ENCODE measurements around the gene SH3RF2.
A peak's percentile ranks its signal among the peaks of the same experiment; 100 is the strongest.
"Not testable (repeated sequence)": the region's sequence is repeated elsewhere in the genome, so short reads cannot be mapped to it uniquely, and the experiment has no call there.

SH3RF2 gene

DNA sequence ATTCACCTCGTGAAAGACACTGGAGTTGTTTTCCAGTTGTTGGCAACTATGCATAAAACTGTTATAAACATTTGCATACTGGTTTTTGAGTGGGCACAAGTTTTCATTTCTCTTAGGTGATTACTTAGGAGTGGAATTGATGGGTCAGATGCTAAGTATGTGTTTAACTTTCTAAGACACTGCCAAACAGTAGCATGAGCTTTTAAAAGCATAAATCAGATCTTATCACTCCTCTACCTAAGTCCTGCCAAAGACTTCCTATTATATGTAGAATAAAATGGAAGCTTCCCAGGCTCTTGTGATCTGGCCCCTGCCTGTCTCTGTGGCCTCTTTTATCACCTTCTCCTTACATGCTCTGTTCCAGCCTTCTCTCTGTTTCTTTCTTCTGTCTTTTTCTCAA is 72.6 kb downstream of the SH3RF2 start:
- no peak for DNase-seq

DNA sequence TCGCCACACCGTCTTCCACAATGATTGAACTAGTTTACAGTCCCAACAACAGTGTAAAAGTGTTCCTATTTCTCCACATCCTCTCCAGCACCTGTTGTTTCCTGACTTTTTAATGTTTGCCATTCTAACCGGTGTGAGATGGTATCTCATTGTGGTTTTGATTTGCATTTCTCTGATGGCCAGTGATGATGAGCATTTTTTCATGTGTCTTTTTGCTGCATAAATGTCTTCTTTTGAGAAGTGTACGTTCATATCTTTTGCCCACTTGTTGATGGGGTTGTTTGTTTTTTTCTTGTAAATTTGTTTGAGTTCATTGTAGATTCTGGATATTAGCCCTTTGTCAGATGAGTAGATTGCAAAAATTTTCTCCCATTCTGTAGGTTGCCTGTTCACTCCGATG is 74.1 kb downstream of the SH3RF2 start:
- DNase-seq: not testable (repeated sequence)

DNA sequence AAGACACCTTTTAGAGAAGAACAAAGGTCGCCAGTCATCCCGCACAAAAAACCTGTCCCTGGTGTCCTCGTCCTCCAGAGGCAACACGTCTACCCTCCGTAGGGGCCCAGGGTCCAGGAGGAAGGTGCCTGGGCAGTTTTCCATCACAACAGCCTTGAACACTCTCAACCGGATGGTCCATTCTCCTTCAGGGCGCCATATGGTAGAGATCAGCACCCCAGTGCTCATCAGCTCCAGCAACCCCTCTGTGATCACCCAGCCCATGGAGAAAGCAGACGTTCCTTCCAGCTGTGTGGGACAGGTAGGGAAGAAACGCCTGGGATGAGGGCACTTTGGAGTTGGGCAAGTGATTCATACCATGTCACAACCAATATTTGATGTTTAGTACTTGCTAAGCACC is 77.4 kb downstream of the SH3RF2 start:
- DNase-seq: no peak

DNA sequence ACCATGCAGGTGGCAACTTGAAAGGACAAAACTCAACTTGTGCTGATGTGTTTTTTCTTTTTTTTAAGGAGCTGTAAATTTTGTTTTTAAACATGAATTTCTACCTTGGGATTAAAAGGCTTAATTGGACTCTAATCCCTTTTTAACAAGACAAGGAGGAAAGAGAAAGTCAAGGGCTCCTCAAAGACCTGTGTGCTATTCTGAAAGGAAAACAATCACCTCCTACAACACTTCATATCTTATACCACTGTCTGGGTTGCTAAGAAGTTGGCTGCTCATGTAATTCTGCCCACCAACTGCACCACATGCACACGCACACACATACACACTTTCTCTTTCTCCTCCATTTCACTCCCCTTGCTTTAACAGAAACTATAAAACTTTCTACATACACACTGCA is 78.6 kb downstream of the SH3RF2 start:
- DNase-seq: no peak

DNA sequence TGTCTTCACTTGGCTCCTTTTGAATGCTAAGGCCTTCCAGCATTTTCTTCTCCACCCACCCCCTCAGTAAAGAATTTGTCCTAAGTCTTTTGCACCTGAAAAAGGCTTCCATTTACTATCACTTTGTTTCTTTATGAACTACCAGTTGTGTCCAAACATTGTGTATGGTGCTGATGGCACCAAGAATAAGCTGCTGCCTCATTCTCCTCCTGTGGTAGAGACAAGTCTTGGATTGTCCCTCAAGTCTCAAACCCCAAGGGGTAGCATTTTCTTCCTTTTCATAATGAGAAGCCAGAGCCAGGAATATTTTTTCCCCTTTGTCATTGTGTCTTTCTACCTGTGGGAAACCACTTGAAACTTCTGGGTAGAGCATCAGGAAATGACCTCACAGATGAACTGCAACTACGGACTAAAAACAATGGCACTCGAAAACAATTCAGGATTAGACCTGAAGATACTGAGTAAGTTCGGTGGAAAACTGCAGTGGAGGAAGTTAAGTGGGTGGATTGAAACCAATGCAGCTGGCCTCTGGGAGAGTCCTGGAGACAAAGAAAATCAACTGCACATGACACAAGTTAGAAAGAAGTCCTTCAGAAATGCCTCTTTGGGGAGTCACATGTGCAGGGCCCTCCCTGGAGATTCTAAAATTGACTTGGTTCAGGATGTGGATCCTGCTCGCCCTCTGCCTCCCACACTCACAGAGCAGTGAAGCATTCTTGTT is 80.5 kb downstream of the SH3RF2 start:
- DNase-seq: no peak

DNA sequence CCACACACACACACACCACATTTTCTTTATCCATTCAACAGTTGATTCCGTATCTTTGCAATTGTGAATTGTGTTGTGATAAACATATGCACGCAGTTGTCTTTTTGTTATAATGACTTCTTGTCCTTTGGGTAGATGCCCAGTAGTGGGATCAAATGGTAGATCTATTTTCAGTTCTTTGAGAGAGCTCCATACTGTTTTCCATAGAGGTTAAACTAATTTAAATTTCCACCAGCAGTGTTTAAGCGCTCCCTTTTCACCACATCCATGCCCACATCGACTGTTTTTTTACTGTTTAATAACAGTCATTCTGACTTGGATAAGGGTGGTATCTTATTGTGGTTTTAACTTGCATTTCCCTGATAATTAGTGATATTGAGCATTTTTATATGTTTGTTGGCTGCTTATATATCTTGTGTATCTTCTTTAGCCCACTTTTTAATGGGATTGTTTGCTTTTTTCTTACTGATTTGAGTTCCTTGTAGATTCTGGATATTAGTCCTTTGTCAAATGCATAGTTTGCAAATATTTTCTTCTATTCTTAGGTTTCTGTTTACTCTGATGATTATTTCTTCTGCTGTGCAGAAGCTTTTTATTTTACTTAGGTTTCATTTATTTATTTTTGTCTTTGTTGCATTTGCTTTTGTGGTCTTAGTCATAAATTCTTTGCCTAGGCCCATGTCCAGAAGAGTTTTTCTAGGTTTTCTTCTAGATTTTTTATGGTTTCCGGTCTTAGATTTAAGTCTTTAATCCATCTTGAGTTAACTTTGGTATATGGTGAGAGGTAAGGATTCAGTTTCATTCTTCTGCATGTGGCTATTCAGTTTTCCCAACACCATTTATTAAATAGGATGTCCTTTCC is 82.4 kb downstream of the SH3RF2 start:
- DNase-seq: no peak

DNA sequence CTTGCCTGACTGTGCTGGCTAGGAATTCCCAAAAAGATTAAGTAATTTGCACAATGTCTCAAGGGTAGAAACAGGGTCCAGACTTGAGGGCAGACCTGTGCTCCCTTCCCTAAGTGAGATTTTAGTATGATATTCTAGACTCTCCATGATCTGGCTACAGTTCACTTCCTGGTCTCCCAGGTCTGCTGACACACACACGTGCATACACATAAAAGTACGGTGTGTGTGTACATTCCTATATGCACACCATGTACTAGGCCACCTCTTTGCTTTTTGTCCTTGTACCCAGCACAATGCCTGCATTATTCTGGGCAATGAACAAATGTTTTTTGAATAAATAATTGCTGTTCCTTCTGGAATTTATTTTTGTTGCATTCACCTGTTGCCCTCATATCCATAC is 83.7 kb downstream of the SH3RF2 start:
- DNase-seq: no peak

DNA sequence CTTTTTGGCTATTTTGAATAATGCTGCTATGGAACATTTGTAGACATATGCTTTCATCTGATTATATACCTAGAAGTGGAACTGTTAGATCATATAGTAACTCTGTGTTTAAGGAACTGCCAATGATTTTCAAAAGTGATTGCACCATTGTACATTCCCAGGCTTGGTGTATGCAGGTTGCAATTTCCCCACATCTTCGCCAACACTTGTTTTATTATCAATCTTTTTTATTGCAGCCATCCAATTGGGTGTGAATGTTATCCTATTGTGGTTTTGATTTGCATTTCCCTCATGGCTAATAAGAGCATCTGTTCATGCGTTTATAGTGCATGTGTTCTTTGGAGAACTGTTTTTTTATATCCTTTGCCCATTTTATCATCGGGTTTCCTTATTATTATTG is 87.7 kb downstream of the SH3RF2 start:
- DNase-seq: no peak

DNA sequence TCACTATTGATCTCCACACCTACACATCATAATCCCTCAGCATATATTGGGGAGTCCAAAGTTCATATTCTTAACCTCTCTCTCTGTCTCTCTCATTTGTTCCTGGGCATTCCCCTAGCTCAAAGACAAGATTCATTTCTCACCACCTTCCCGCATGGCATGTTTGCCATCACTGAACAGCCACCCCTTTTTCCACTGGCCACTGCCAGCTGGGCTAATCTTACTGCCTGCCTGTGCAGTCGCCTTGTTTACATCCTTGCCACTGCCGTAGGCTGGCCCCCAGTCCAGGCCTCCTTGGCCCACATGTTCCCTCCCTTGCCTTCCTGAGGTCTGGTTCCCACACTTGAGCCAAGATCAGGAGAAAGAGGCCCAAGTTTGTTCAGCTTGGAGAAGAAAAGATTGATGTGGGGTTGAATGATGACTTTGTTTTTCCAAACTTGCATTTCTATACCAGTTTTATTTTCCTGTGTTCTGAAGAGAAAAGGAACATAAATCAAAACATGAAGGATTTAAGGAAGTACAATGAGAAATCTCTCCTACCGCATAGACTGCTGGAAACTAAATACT is 88.8 kb downstream of the SH3RF2 start:
- no peak for DNase-seq

DNA sequence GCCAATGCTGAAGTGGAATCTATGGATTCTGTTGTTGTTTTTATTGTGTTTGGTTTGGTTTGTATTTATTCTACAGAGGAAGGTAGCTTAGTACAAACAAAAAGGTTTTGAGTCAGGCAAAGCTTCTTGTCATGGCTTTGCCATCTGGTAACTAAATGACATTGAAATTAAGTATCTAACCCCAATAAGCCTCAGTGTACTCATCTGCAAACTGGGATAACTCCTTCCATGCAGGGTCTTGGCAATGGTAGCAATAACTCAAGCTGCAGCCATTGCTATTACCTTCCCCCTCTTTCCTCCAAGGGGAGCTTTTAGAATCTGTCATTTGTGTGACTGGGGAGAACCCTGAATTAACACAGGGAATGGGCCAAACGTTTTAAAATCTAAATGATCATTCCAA is 89.3 kb downstream of the SH3RF2 start:
- DNase-seq: no peak

DNA sequence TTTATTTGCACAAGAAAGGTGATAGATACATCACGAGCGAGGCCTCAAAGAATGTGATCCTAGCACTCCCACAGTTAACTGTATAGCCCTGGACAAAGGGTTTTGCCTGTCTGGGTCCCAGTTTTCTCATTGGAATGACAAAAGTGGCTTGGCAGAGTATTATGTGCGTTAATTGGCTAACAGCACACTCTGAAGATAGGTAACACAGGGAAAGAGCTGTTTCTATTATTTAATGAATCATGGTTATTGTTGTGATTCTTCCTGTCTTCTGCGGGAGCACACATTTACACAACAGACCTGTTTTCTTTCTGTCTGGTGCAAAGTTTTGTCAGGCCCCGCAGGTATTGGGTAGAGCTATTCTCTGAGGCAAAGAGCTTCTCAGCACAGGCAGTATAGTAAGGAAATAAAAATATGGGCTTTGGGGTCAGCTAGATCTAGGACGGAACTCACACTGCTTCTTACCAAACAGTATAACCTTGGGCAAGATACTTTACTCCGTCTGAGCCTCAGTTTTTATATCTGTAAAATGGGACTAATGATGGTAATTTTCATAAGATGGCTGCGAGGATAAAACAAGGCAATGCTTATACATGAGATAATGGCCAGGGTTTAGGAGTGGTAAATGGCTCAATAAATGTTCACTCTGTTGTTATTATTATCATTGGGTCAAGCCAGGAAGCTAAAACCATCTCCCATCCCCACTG is 90.1 kb downstream of the SH3RF2 start:
- DNase-seq: no peak

DNA sequence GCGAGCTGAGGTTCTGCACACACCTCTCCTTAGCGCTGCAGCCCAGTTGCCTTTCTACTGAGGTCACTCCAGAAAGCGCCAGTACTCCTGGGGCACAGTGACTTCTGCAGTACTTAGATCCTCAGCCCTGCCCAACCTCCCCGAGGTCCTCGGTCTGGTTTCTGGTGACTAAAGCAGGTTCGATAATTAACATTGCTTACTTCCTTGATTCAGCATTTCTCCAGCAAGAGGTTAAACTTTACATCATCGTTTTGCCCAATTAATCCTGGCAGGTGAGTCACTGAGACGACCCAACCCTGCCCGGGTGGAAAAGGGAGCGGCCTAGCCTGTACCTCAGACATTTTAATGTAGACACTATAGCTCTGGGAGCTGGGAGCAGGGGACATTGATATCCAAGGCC is 91.4 kb downstream of the SH3RF2 start:
- no peak for DNase-seq

DNA sequence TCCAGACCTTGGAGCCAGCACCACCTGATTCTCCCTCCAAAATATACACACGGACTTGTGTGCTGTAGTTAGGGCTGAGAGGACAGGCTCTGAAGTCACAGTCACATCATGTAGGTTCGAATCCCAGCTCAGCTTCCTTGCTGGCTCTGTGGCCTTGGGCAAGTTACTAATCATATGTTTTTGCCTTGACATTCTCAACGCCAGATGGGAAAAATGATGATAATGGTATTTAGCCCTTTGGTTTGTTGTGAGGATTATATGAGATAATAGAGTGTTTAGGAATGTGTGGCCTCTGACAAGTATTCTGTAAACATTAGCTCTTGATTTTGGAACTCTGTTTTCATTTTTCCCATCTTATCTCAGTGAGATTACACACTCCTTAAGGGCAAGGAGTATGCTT is 96.5 kb downstream of the SH3RF2 start:
- no peak for DNase-seq

DNA sequence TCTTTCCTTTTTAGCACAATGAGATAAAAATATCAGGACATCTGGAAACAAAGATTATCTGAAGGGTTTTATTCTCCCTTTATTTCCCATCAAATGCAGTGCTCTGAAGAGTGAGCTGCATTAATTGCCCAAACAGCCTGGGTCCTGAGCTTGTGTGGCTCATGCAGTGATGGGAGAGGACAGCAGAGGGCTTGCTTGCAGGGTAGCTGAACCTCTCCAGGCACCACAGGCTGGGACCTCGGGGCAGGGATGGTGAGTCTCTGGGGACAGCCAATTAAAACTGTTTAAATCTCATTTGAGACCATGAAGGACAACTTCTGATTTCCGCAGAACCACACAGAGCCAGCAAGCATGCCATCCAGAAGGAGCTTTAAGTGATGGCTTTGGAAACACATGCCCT is 97.7 kb downstream of the SH3RF2 start:
- no peak for DNase-seq

DNA sequence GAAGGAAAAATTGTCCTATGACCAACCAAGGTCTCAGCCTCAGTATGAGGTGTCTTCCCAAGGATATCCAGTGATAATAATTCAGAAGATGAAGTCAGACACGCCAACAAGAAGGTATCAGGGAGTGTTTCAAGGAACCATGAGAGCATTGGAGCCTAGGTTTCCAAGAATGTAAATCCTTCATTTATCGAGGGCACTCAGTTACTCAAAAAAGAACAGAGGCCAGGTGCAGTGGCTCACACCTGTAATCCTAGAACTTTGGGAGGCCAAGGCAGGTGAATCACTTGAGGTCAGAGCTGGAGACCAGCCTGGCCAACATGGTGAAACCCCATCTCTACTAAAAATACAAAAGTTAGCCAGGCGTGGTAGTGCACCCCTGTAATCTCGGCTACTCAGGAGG is 98.2 kb downstream of the SH3RF2 start:
- no peak for DNase-seq

DNA sequence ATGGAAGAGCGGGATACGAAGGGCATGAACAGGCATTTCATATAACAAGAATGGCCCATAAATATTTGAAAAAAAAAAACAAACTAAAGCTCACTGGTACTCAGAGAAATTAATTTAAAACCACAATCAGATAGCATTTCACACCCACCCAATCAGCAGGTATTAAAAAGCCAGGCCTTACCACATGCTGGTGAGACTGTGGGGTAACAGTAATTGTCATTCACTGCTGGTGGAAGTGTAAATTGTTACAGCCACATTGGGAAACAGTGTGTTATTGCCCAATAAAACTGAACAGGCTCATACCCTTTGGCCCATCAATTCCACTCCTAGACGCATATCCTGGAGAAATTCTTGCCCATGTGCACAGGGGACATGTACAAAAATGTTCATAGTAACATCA is 103.0 kb downstream of the SH3RF2 start:
- no peak for DNase-seq

DNA sequence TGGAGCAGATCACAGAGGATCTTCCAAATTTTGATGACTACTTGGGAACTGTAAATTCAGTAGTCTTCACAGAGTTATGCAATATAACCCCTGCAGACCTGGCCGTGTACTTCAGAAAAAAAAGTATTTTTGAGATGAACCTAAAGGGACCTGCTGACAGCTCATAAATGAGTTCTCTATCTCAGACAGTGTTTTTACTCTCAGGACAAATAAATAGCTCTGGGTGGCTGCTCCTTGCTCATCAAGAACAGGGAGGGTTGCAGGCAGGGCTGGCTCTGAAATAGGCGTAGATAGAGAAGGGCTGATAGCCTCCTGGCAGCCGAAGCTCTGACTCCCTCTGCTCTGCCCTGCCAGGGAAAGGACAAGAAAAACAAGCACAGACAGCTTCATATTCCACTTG is 104.1 kb downstream of the SH3RF2 start:
- no peak for DNase-seq

DNA sequence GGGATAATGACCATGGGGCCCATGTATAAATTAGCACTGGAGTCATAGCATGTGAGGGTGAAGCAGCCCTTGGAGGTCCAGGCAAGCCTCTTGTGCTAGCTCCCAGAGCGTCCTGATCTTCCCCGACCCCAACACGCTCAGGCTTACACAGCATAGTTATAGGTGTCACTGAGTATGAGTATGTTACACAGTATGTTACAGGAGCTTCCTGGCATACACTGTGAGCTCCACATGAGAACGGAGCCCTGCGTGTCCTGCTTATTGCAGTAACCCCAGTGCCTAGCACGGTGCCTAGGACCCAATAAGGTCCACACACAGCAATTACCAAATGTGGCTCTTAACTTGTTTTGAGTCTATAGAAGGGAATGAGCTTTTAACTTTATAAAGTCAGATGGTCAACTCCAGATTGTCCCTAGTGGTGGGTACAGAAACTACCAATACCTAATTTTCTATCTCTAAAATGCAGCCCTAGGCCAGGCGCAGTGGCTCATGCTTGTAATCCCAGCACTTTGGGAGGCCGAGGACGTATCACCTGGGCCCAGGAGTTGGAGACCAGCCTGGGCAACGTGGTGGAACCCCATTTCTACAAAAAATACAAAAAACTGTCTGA is 104.9 kb downstream of the SH3RF2 start:
- no peak for DNase-seq

DNA sequence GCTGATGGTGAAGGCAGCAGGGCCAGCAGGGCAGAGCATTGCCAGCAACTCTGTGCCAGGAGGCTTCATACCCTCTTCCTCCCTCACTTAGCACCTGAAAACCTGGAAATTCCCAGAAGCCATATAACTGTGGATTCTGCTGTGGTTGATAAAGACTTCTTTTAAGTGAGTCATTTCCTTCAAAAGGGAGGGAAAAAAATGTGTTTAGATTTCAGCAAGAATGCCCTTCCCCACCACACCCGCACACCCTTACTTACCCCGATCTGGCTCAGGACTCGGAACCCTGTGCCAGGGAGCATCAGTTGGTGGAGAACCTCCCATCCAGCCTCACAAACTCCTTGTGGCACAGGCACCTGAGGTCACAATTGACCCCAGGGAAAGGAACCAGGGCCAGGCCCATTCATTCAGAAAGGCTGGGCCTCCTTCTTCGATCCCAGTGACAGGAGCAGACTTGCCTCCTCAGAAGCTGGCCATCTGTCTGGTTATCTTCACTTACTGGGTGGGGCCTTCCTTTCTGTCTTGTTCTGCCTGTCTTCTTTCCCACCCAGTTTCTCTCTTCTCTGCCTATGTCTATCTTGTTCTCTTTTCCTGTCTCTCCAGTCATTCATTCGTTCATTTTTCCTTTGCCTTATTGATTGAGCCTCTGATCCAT is 106.4 kb downstream of the SH3RF2 start:
- no peak for DNase-seq

DNA sequence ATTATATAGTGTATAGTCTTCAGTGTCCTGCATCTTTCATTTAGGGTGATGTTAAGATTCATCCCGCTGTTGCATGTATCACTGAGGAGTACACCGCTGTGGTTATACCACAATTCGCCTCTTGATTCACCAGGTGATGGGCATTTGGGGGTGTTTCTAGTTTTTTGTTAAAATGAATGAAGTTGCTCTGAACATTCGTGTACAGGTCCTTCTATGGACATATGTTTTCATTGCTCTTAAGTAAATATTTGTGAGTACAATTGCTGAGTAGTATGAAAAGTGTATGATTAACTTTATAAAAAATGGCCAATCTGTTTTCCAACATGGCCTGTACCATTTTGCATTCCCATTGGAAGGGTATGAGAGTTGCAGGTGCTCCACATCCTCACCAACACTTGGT is 107.3 kb downstream of the SH3RF2 start:
- no peak for DNase-seq

DNA sequence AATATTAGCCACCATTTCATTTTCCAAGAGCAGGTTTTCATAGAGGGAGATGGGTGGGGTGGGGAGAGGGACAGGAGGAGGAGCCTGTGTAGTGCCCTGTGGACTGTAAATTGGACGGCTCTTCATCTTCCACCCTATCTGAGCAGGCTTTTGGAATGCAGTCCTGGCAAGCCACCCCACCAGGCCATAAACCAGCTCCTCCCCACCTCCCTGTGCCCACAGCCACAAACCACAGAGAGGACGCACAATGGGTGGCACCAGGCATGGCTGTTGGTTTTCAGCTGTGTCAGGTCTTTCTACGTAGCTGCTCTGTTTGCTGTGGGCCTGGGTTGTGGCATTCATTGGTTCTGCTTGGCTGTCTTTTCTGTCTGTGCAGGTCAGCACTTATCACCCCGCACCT is 111.0 kb downstream of the SH3RF2 start:
- DNase-seq: no peak

DNA sequence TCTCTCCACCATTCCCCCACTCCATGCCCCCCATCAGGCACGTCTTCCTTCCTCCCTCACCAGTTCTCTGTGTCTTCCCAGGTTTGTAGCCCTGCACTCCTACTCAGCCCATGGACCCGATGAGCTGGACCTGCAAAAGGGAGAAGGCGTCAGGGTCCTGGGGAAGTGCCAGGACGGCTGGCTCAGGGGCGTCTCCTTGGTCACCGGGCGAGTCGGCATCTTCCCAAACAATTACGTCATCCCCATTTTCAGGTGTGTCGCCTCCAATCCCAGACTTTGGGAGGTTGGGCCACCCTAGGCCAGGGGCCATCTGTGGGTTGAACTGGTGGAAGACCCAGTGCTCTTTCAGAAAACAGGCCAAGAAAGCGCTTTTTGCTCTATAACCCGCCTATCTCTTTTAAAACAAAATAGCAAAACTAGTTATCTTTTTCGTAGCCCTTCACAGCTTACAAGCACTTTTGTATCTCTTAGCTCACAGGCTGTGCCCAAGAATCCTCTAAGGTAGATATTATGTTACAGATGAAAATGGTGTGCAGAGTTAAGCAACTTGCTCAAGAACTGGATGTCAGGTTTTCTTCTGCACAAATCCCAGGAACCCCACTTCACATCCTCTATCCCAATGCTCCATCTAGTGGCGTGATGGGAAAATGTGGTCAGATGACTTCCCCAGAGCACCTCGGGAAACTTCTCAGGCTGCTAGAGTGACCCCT is 112.8 kb downstream of the SH3RF2 start:
- peak; percentile 14 for DNase-seq

All from stimulated activated CD4-positive, alpha-beta T cell treated with anti-CD3 and anti-CD28 coated beads, Interleukin-4, amount 100 ng/mL, for 24 hours (primary cell).